Prostate gland (tissue), 2 donors: Measurements from ENCODE around the gene SAMHD1. TPM values are rescaled to one million over a fixed set of nuclear protein-coding genes. Genes with fewer than 3 reads are reported as not detected.

Source experiments
- DNase-seq: peaks from one replicate; pipeline ENCODE4 v3.0.0-alpha.2; 2019; ENCODE audit warnings: low spot score
- H3K27ac ChIP-seq, 2 donors: fragments of 200-600 bp; sonication (generic); 2 replicates each; pipeline ENCODE4 v1.5.1; 2017 to 2019
- H3K27me3 ChIP-seq: fragments of 200-600 bp; sonication (generic); replicated peaks from 2 replicates; pipeline ENCODE4 v1.5.1; 2019; ENCODE audit not compliant: insufficient read depth
- H3K36me3 ChIP-seq, 2 donors: fragments of 200-600 bp; sonication (generic); 1 replicate in 1 of 2; 2 replicates in 1 of 2; pipeline versions ENCODE4 v1.5.1 to v1.8.1; 2017 to 2019
- H3K4me1 ChIP-seq: fragments of 200-600 bp; sonication (generic); replicated peaks from 2 replicates; pipeline ENCODE4 v1.5.1; 2019
- H3K4me3 ChIP-seq, 2 donors: fragments of 200-600 bp; sonication (generic); 2 replicates each; pipeline ENCODE4 v1.5.1; 2017 to 2019
- H3K9me3 ChIP-seq: fragments of 200-600 bp; sonication (generic); 2 replicates; pipeline ENCODE4 v1.5.1; 2017
- CTCF ChIP-seq, 4 experiments: fragments of 200-600 bp in 2 of 4; fragments of 450-650 bp in 2 of 4; sonication (generic) in 2 of 4; IDR thresholded peaks; 1 replicate in 3 of 4; 2 replicates in 1 of 4; pipeline ENCODE4 v1.5.1; 2016 to 2019; ENCODE audit warnings: antibody characterized with exemption in 4 of 4, mild to moderate bottlenecking in 2 of 4, moderate library complexity in 2 of 4
- POLR2A ChIP-seq: fragments of 450-650 bp; IDR thresholded peaks from one replicate; pipeline ENCODE4 v1.6.1; 2016; ENCODE audit warnings: antibody characterized with exemption, mild to moderate bottlenecking
- POLR2AphosphoS5 ChIP-seq: sonication (generic); formaldehyde crosslinking; IDR thresholded peaks from one replicate; pipeline ENCODE4 v1.6.1; 2017; ENCODE audit warnings: antibody characterized with exemption
- WGBS: methylation state at CpG from one replicate; pipeline ENCODE4 v1.1.5; 2018; 5-methylcytosine and 5-hydroxymethylcytosine counted together
- intact Hi-C: fragments of 100-400 bp; cut with DNase I; formaldehyde crosslinking; loops from one replicate; pipeline ENCODE4 v1.14.2; 2022
- total RNA-seq, 2 donors: library from RNA; depleted of rRNA; stranded (reverse); fragments of >200 nt; gene quantifications; one replicate each; pipeline ENCODE4 v1.1.0, GENCODE V29; 2016

Gene SAMHD1
- total RNA-seq, 2 donors from 2014 or later = 24.9 to 72.2 TPM

- Histone ChIP-seq H3K27ac (no peak overlapping the region), H3K36me3 (no peaks in the 10 kb centered on the region), H3K4me1 (no peaks in the 10 kb centered on the region), H3K4me3 (no peak overlapping the region), H3K9me3 (no peaks in the 10 kb centered on the region), H3K27me3 (no peaks in the 10 kb centered on the region)
- no peak for DNase-seq
- 83% methylated on average over 6 of the region's 6 CpGs for WGBS
- TF ChIP-seq CTCF (IDR thresholded peaks at IDR 0.05) = no peak
- TF ChIP-seq POLR2AphosphoS5 = no peak
- no peak for TF ChIP-seq POLR2A
- intact Hi-C loops = no loop called here
Measured at GRCh38 chr20:36926653-36927200, 24.8 kb downstream of the SAMHD1 start.

GRCh38 chr20:36925234-36925633, 26.3 kb downstream of the SAMHD1 start:
- intact Hi-C loops = no loop called here
- no peaks in the 10 kb centered on the region for H3K4me1 ChIP-seq
- no peaks in the 10 kb centered on the region for H3K36me3 ChIP-seq
- DNase-seq = no peak
- no peak for TF ChIP-seq CTCF (IDR thresholded peaks at IDR 0.05)
- no peak for TF ChIP-seq POLR2A
- no peak for TF ChIP-seq POLR2AphosphoS5
- H3K4me3 ChIP-seq = no peak overlapping the region
- no peaks in the 10 kb centered on the region for H3K9me3 ChIP-seq
- no peak overlapping the region for H3K27ac ChIP-seq
- WGBS = 60% methylated on average over 2 of the region's 2 CpGs
- no peaks in the 10 kb centered on the region for H3K27me3 ChIP-seq

GRCh38 chr20:36924167-36925045, 27.1 kb downstream of the SAMHD1 start:
- no peak for DNase-seq
- Histone ChIP-seq H3K4me1 (no peaks in the 10 kb centered on the region), H3K27me3 (no peaks in the 10 kb centered on the region), H3K36me3 (no peaks in the 10 kb centered on the region), H3K9me3 (no peaks in the 10 kb centered on the region), H3K4me3 (no peak overlapping the region), H3K27ac (no peak overlapping the region)
- 84% methylated on average over 9 of the region's 9 CpGs for WGBS
- intact Hi-C loops = no loop called here
- no peak for TF ChIP-seq POLR2A
- TF ChIP-seq POLR2AphosphoS5 = no peak
- TF ChIP-seq CTCF (IDR thresholded peaks at IDR 0.05) = no peak

- intact Hi-C loops = no loop called here
- no peaks in the 10 kb centered on the region for H3K27me3 ChIP-seq
- H3K36me3 ChIP-seq = no peaks in the 10 kb centered on the region
- H3K4me1 ChIP-seq = no peaks in the 10 kb centered on the region
- no peaks in the 10 kb centered on the region for H3K9me3 ChIP-seq
- H3K27ac ChIP-seq = no peak overlapping the region
- 86% methylated on average over 8 of the region's 8 CpGs for WGBS
- TF ChIP-seq CTCF (IDR thresholded peaks at IDR 0.05) = no peak
- no peak for TF ChIP-seq POLR2A
- DNase-seq = no peak
- H3K4me3 ChIP-seq = no peak overlapping the region
Measured at GRCh38 chr20:36920334-36920730, 31.2 kb downstream of the SAMHD1 start.
